Activated CD8-positive, alpha-beta T cell treated with anti-CD3 and anti-CD28 coated beads for 36 hours (primary cell): Measurements from ENCODE around the gene CACNA1B. TPM values are rescaled to one million over a fixed set of nuclear protein-coding genes. Genes with fewer than 3 reads are reported as not detected.
"Not testable (repeated sequence)": the region's sequence is repeated elsewhere in the genome, so short reads cannot be mapped to it uniquely, and the experiment has no call there.

Experiments used
- ATAC-seq: fragments of 200-7000 bp; cut with Tn5 transposase; one replicate; pipeline ENCODE4 v1.10.0; 2021; ENCODE audit warnings: mild to moderate bottlenecking, moderate library complexity
- CTCF ChIA-PET: fragments of 350-600 bp; sonication (Branson Sonifier 250); formaldehyde crosslinking; loops from one replicate; lab custom pipeline; 2021; ENCODE audit warnings: antibody characterized with exemption; lab: Charles Lee
- POLR2A ChIA-PET: fragments of 350-600 bp; sonication (Branson Sonifier 250); formaldehyde crosslinking; loops from one replicate; lab custom pipeline; 2021; ENCODE audit warnings: antibody characterized with exemption; lab: Charles Lee
- DNase-seq: peaks from one replicate; pipeline ENCODE4 v3.0.0-alpha.2; 2020
- H3K27ac Mint-ChIP-seq: one replicate; pipeline ENCODE4 v1.8.0; 2021; ENCODE audit warnings: mild to moderate bottlenecking, mixed read lengths
- H3K27me3 Mint-ChIP-seq: one replicate; pipeline ENCODE4 v1.8.0; 2021; ENCODE audit warnings: mixed read lengths
- H3K36me3 Mint-ChIP-seq: one replicate; pipeline ENCODE4 v1.8.0; 2021; ENCODE audit warnings: low read depth, mixed read lengths
- H3K4me1 Mint-ChIP-seq: one replicate; pipeline ENCODE4 v1.8.0; 2021; ENCODE audit warnings: low read depth, mixed read lengths
- H3K4me3 Mint-ChIP-seq: one replicate; pipeline ENCODE4 v1.8.0; 2021; ENCODE audit warnings: mild to moderate bottlenecking, moderate library complexity, mixed read lengths
- H3K9me3 Mint-ChIP-seq: one replicate; pipeline ENCODE4 v1.8.0; 2021; ENCODE audit warnings: mixed read lengths
- CTCF ChIP-seq: fragments of 200-600 bp; IDR thresholded peaks from one replicate; pipeline ENCODE4 v1.8.0; 2022; ENCODE audit warnings: antibody characterized with exemption, mild to moderate bottlenecking
- intact Hi-C: fragments of 100-400 bp; cut with micrococcal nuclease; formaldehyde crosslinking; loops from one replicate; pipeline ENCODE4 v1.10.0; 2022
- total RNA-seq, 2 experiments: library from RNA; stranded (reverse); gene quantifications; one replicate each; pipeline ENCODE4 v1.2.3, GENCODE V29; 2021

Gene CACNA1B
- total RNA-seq, 2 experiments from 2014 or later: not detected

GRCh38 chr9:138112791-138113600, 235.4 kb downstream of the CACNA1B start:
- intact Hi-C loops: no loop called here
- Mint-ChIP-seq H3K36me3 (no peaks in the 10 kb centered on the region), H3K27ac (no peak overlapping the region), H3K9me3 (no peaks in the 10 kb centered on the region), H3K4me1 (no peaks in the 10 kb centered on the region), H3K4me3 (no peak overlapping the region), H3K27me3 (peaks cover 3% of the 10 kb centered on the region)
- ATAC-seq: no peak
- TF ChIP-seq CTCF: no peak
- POLR2A ChIA-PET: no interaction called here
- CTCF ChIA-PET: no interaction called here
- DNase-seq: no peak

DNA sequence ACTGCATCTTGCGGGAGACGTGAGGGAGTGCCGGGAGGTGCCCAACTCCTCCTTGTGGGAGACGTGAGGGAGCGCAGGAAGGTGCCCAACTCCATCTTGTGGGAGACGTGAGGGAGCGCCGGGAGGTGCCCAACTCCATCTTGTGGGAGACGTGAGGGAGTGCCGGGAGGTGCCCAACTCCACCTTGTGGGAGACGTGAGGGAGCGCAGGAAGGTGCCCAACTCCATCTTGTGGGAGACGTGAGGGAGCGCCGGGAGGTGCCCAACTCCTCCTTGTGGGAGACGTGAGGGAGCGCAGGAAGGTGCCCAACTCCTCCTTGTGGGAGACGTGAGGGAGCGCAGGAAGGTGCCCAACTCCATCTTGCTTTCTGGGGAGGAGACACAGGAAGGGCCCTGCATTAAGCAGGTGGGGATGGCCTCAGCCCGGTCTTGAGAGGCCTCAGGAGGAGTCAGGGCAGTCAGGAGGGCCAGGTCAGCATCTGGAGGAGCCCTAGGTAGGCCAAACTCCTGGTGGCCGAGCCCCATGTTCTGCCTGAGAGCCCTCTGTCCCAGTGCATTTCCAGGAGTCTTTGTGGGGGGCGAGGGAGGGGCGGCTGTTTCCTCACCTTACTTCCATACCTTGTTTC, 236.2 kb downstream of the CACNA1B start:
- CTCF ChIA-PET, H3K36me3 Mint-ChIP-seq, H3K27ac Mint-ChIP-seq, H3K27me3 Mint-ChIP-seq, H3K4me3 Mint-ChIP-seq, ATAC-seq, intact Hi-C loops, DNase-seq, H3K9me3 Mint-ChIP-seq, POLR2A ChIA-PET, H3K4me1 Mint-ChIP-seq: not testable (repeated sequence)

DNA sequence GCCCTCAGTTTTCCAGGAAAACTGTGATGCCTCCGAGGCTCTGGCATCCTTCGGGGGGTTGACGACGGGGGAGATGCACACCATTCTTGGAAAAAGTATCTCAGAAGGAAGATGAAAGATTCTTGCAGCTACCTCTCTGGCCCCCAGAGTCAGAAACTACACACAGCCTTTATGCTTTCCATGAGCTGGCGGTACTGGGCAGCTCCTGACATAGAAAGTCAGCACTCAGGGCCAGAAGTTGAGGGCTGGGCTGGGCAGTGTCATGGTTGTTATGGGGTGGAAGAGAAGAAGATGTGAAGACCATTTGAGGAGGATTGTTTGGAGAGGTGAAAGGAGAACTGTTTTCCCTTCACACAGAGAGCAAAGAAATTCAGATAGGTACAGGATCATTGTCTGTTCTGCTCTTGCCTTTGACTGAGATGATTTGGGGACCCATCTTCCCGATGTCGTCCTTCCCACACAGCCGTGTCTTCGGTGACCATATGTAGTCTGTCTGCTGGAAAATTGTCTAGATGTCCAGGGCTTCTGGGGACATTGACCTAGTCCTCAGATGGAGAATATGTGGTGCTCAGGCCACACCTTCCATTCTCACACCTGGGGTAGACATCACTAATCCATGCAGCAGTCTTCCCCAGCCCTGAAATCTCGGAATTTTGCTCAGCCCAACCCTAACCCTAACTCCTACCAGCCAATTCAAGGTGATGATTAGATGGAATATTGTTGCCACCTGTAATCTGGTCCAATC, 237.1 kb downstream of the CACNA1B start:
- Mint-ChIP-seq H3K27me3 (peaks cover 3% of the 10 kb centered on the region), H3K4me1 (no peaks in the 10 kb centered on the region), H3K36me3 (no peaks in the 10 kb centered on the region), H3K27ac (no peak overlapping the region), H3K4me3 (no peak overlapping the region), H3K9me3 (no peaks in the 10 kb centered on the region)
- ATAC-seq (no peak), DNase-seq (no peak)
- TF ChIP-seq CTCF: no peak
- POLR2A ChIA-PET: no interaction called here
- intact Hi-C loops: no loop called here
- CTCF ChIA-PET: no interaction called here

- ChIA-PET POLR2A (no interaction called here), CTCF (no interaction called here)
- Mint-ChIP-seq H3K9me3 (no peaks in the 10 kb centered on the region), H3K27me3 (peaks cover 3% of the 10 kb centered on the region), H3K4me1 (no peaks in the 10 kb centered on the region), H3K4me3 (no peak overlapping the region), H3K27ac (no peak overlapping the region), H3K36me3 (no peaks in the 10 kb centered on the region)
- DNase-seq: no peak
- ATAC-seq: no peak
- intact Hi-C loops: no loop called here
- TF ChIP-seq CTCF: no peak
Observed at GRCh38 chr9:138115506-138115905, 237.9 kb downstream of the CACNA1B start.

DNA sequence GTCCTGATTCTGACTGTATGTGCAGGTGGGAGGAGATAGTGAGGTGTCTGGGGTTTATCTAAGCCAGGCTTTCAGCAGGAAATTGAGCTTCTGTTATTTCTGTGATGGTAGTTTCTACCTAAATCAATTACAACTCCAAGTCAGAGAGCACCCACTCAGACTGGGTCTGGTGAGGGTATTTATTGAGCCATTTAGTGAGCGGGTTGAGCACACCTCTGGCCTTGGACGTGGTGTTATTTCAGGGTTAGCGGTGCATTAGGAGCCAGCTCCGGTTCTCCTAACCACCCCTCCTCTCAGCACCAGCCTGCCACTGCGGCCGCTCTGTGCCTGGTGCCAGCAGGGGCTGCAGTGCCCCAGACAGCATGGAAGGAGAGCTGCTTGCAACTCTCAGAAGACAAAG, 238.9 kb downstream of the CACNA1B start:
- H3K9me3 Mint-ChIP-seq: no peaks in the 10 kb centered on the region
- no peak for TF ChIP-seq CTCF
- intact Hi-C loops: no loop called here
- ChIA-PET POLR2A (no interaction called here), CTCF (no interaction called here)
- H3K4me3 Mint-ChIP-seq: no peak overlapping the region
- ATAC-seq (no peak), DNase-seq (no peak)
- H3K4me1 Mint-ChIP-seq: no peaks in the 10 kb centered on the region
- H3K27ac Mint-ChIP-seq: no peak overlapping the region
- no peaks in the 10 kb centered on the region for H3K36me3 Mint-ChIP-seq
- H3K27me3 Mint-ChIP-seq: peaks cover 3% of the 10 kb centered on the region
